HepG2 (cell line): Measurements from ENCODE around the gene KRTCAP3. TPM values are rescaled to one million over a fixed set of nuclear protein-coding genes. Genes with fewer than 3 reads are reported as not detected.

Source experiments
- ATAC-seq: fragments of 200-7000 bp; cut with Tn5 transposase; 3 replicates; pipeline ENCODE4 v1.9.1; 2020; ENCODE audit warnings: mild to moderate bottlenecking, moderate library complexity
- BruUV-seq: library from RNA; stranded (reverse); fragments of 400-500 nt; replicated peaks from 2 replicates; lab custom pipeline; 2021; lab: Mats Ljungman, UMichigan
- CTCF ChIA-PET: fragments of 300-600 bp; formaldehyde crosslinking; extraction: SDS; loops from one replicate; lab custom pipeline; 2021; ENCODE audit warnings: low total read pairs, inconsistent platforms, low intra/inter-chr PET ratio; lab: Yijun Ruan, JAX
- POLR2A ChIA-PET: fragments of 350-600 bp; sonication (Branson Sonifier 250); formaldehyde crosslinking; loops from one replicate; lab custom pipeline; 2020; ENCODE audit warnings: antibody characterized with exemption, inconsistent platforms; lab: Yijun Ruan, JAX
- DNase-seq: peaks from one replicate; pipeline ENCODE4 v3.0.0-alpha.2; 2015; ENCODE audit warnings: low spot score
- FAIRE-seq: peaks from 3 replicates; lab custom pipeline; 2011; peaks lifted over from hg19 to GRCh38; lab: Jason Lieb, UNC
- H2AFZ ChIP-seq: one replicate; pipeline ENCODE4 v1.6.1; 2011; ENCODE audit warnings: low read length, inconsistent platforms
- H3K27ac ChIP-seq: fragments of 300-600 bp; 3 replicates; pipeline ENCODE4 v1.8.0; 2011; ENCODE audit warnings: mixed run types, mild to moderate bottlenecking, mixed read lengths, low read length, inconsistent platforms; ENCODE audit not compliant: insufficient read depth; ENCODE audit errors: extremely low read length
- H3K27me3 ChIP-seq, 2 experiments: fragments of 200-600 bp in 1 of 2; 2 replicates in 1 of 2; 3 replicates in 1 of 2; pipeline versions ENCODE4 v1.6.0 to v1.8.0; 2011; ENCODE audit warnings: low read length in 2 of 2, mild to moderate bottlenecking in 2 of 2, moderate library complexity in 2 of 2, inconsistent platforms in 1 of 2; ENCODE audit not compliant: insufficient read depth in 2 of 2, control insufficient read depth in 1 of 2
- H3K36me3 ChIP-seq, 2 experiments: fragments of 200-600 bp in 1 of 2; replicated peaks in 1 of 2; 2 replicates in 1 of 2; 3 replicates in 1 of 2; pipeline versions ENCODE4 v1.5.1 to v1.8.0; 2011; ENCODE audit warnings: low read length in 2 of 2, inconsistent platforms in 1 of 2; ENCODE audit not compliant: insufficient read depth in 2 of 2, control insufficient read depth in 1 of 2
- H3K4me1 ChIP-seq: 2 replicates; pipeline ENCODE4 v1.5.1; 2012; ENCODE audit warnings: low read length, inconsistent platforms; ENCODE audit not compliant: insufficient read depth
- H3K4me2 ChIP-seq: 2 replicates; pipeline ENCODE4 v1.6.0; 2011; ENCODE audit warnings: low read depth, low read length, inconsistent platforms
- H3K4me3 ChIP-seq, 3 experiments: fragments of 200-600 bp in 1 of 3; sonication (generic), shearing (Covaris generic) in 1 of 3; replicated peaks in 1 of 3; 2 replicates each; pipeline ENCODE4 v1.5.1; 2011 to 2016; ENCODE audit warnings: low read length in 3 of 3, inconsistent platforms in 2 of 3, low read depth in 2 of 3, mild to moderate bottlenecking in 2 of 3, control low read depth in 1 of 3, mixed read lengths in 1 of 3; ENCODE audit not compliant: insufficient read depth in 1 of 3
- H3K79me2 ChIP-seq: one replicate; pipeline ENCODE4 v1.6.1; 2011; ENCODE audit warnings: low read length, inconsistent platforms; ENCODE audit not compliant: insufficient read depth
- H3K9ac ChIP-seq: 2 replicates; pipeline ENCODE4 v1.6.0; 2011; ENCODE audit warnings: mild to moderate bottlenecking, low read depth, low read length, inconsistent platforms; ENCODE audit not compliant: insufficient read depth
- H3K9me3 ChIP-seq: 2 replicates; pipeline ENCODE4 v1.5.1; 2012; ENCODE audit warnings: mild to moderate bottlenecking, low read length
- H4K20me1 ChIP-seq: 2 replicates; pipeline ENCODE4 v1.6.0; 2011; ENCODE audit warnings: inconsistent platforms, mild to moderate bottlenecking, low read length, moderate library complexity; ENCODE audit not compliant: insufficient read depth
- FOXP1 ChIP-seq, 2 experiments: fragments of 450-650 bp in 1 of 2; IDR thresholded peaks; 2 replicates each; pipeline ENCODE4 v1.6.1; 2017 to 2018; ENCODE audit warnings: antibody characterized with exemption in 1 of 2
- KLF13 ChIP-seq: sonication (generic); formaldehyde crosslinking; IDR thresholded peaks from 2 replicates; pipeline ENCODE4 v1.4.0; 2020; ENCODE audit warnings: mild to moderate bottlenecking, missing genetic modification reagents
- PATZ1 ChIP-seq: sonication (generic); formaldehyde crosslinking; IDR thresholded peaks from 2 replicates; pipeline ENCODE4 v1.4.0; 2020; ENCODE audit warnings: missing genetic modification reagents
- RXRA ChIP-seq: sonication (generic); formaldehyde crosslinking; IDR thresholded peaks from 2 replicates; pipeline ENCODE4 v1.5.1; 2020; ENCODE audit warnings: missing genetic modification reagents
- WGBS: methylation state at CpG from one replicate; pipeline ENCODE4 v1.1.6; 2017; ENCODE audit warnings: low lambda C conversion rate; 5-methylcytosine and 5-hydroxymethylcytosine counted together
- in situ Hi-C: cut with HindIII; loops from 2 replicates; pipeline ENCODE4 v1.10.0; 2017; ENCODE audit warnings: low pct_unique_long_range_greater_than_20kb; ENCODE audit not compliant: extremely low pct_ligation_motif_present
- intact Hi-C: fragments of 100-400 bp; cut with micrococcal nuclease; formaldehyde crosslinking; loops from one replicate; pipeline ENCODE4 v1.10.0; 2022; ENCODE audit not compliant: unreplicated experiment
- polyA plus RNA-seq, 8 experiments: library from polyadenylated mRNA; depleted of rRNA in 3 of 8; stranded (reverse) in 7 of 8; unstranded in 1 of 8; fragments of >200 nt; fragmentation: Illumina TruSeq in 4 of 8; extraction: Trizol in 4 of 8; gene quantifications; 2 replicates each; pipeline versions ENCODE4 v1.2.1 to v1.2.3, GENCODE V29; 2011 to 2016; ENCODE audit warnings: low read depth in 4 of 8, missing spikeins in 1 of 8, mixed read lengths in 1 of 8; ENCODE audit not compliant: insufficient read depth in 1 of 8
- total RNA-seq, 5 experiments: library from RNA; depleted of rRNA; stranded (reverse); fragments of >200 nt; fragmentation: Illumina TruSeq; extraction: Trizol; gene quantifications; 2 replicates each; pipeline ENCODE4 v1.2.3, GENCODE V29; 2016; ENCODE audit warnings: low read depth in 1 of 5

KRTCAP3 gene
- total and polyA plus RNA-seq, 2 of the 13 experiments (the other 11 are each of a cell fraction or from before 2014, with no cell fraction given), result 2.1 to 4.5 TPM

GRCh38 chr2:27393225-27393624, 49.0 kb upstream of the KRTCAP3 start (continued):
- TF ChIP-seq PATZ1 (CRISPR knock-in tag), result no peak
- TF ChIP-seq, all 625 proteins: peak for 0

GRCh38 chr2:27398962-27399361, 43.2 kb upstream of the KRTCAP3 start:
- H3K27ac ChIP-seq, result no peak overlapping the region
- no peak overlapping the region for H3K9ac ChIP-seq
- H3K4me1 ChIP-seq, result peaks cover 25% of the 10 kb centered on the region; the same call in 1 of the 2 replicates
- in situ Hi-C loops, result no loop called here
- 0 out of 2 replicates have a peak, but pooled peaks cover 3% of the 10 kb centered on the region for H4K20me1 ChIP-seq
- TF ChIP-seq RXRA, result no peak
- no peak for TF ChIP-seq KLF13 (CRISPR knock-in tag)
- TF ChIP-seq FOXP1 (IDR thresholded peaks at IDR 0.05), result peak; percentile 93
- TF ChIP-seq FOXP1 (CRISPR knock-in tag; IDR thresholded peaks at IDR 0.05), result no peak
- TF ChIP-seq, all 625 proteins: peak for 1
- FAIRE-seq (no peak), ATAC-seq (no peak), DNase-seq (no peak)
- H3K4me3 ChIP-seq, result no peak overlapping the region
- H3K27me3 ChIP-seq, result no peaks in the 10 kb centered on the region
- H3K4me2 ChIP-seq, result no peak overlapping the region
- POLR2A ChIA-PET, result interaction anchor here (1.6 kb wide), 1 partner anchor 30 kb away, joined by 3 read pairs; the partner anchor contains the start of gene NRBP1
- peaks cover 1 to 35% of the 10 kb centered on the region in 2 experiments; a peak in 3 of 5 replicates for H3K36me3 ChIP-seq
- peaks cover 96% of the 10 kb centered on the region for H3K79me2 ChIP-seq
- CTCF ChIA-PET, result no interaction called here
- no peak overlapping the region for H2AFZ ChIP-seq
- BruUV-seq, result no TSS peak
- intact Hi-C loops, result no loop called here
- 97% methylated on average over 5 of the region's 5 CpGs for WGBS
- H3K9me3 ChIP-seq, result no peaks in the 10 kb centered on the region
